Heart left ventricle (tissue), 16 donors: ENCODE data around the gene CYTH1. TPM values are rescaled to one million over a fixed set of nuclear protein-coding genes. Genes with fewer than 3 reads are reported as not detected.

Experiments used
- ATAC-seq, 4 donors: fragments of 200-7000 bp; cut with Tn5 transposase; one replicate each; pipeline ENCODE4 v1.9.1; 2020 to 2022; ENCODE audit warnings: moderate library complexity in 4 of 4, mild to moderate bottlenecking in 3 of 4, moderate number of reproducible peaks in 1 of 4
- DNase-seq, 5 donors: peaks; one replicate each; pipeline ENCODE4 v3.0.0-alpha.2; 2020
- H3K27ac ChIP-seq, 12 donors: fragments of 200-600 bp; sonication (generic) in 4 of 12; one replicate each; pipeline versions ENCODE4 v1.5.0 to v1.8.0; 2016 to 2022; ENCODE audit warnings: mild to moderate bottlenecking in 2 of 12
- H3K27me3 ChIP-seq, 9 donors: fragments of 200-600 bp; sonication (generic) in 2 of 9; one replicate each; pipeline versions ENCODE4 v1.5.1 to v1.8.0; 2016 to 2022; ENCODE audit warnings: mild to moderate bottlenecking in 3 of 9
- H3K36me3 ChIP-seq, 9 donors: fragments of 200-600 bp; sonication (generic) in 2 of 9; one replicate each; pipeline versions ENCODE4 v1.5.0 to v1.8.0; 2018 to 2022; ENCODE audit warnings: mild to moderate bottlenecking in 2 of 9
- H3K4me1 ChIP-seq, 12 donors: fragments of 200-600 bp; sonication (generic) in 4 of 12; one replicate each; pipeline versions ENCODE4 v1.5.0 to v1.8.0; 2016 to 2022; ENCODE audit warnings: mild to moderate bottlenecking in 3 of 12
- H3K4me3 ChIP-seq, 12 donors: fragments of 200-600 bp; sonication (generic) in 4 of 12; one replicate each; pipeline versions ENCODE4 v1.5.0 to v1.8.0; 2017 to 2022; ENCODE audit warnings: mild to moderate bottlenecking in 9 of 12, moderate library complexity in 4 of 12
- H3K9me3 ChIP-seq, 12 donors: fragments of 200-600 bp; sonication (generic) in 4 of 12; one replicate each; pipeline versions ENCODE4 v1.5.0 to v1.8.0; 2016 to 2022; ENCODE audit warnings: mild to moderate bottlenecking in 1 of 12
- CTCF ChIP-seq, 12 donors: fragments of 200-600 bp; sonication (generic) in 4 of 12; IDR thresholded peaks; one replicate each; pipeline versions ENCODE4 v1.5.0 to v1.8.0; 2018 to 2022; ENCODE audit warnings: antibody characterized with exemption in 12 of 12, mild to moderate bottlenecking in 5 of 12
- POLR2A ChIP-seq, 2 donors: fragments of 450-650 bp; IDR thresholded peaks; one replicate each; pipeline ENCODE4 v1.6.1; 2017; ENCODE audit warnings: antibody characterized with exemption in 2 of 2, mild to moderate bottlenecking in 2 of 2, moderate library complexity in 2 of 2
- WGBS, 4 donors: extraction: QIAGEN DNeasy Blood & Tissue Kit in 2 of 4; methylation state at CpG; one replicate each; pipeline versions ENCODE4 v1.1.5 to v1.1.7; 2013 to 2018; 5-methylcytosine and 5-hydroxymethylcytosine counted together
- intact Hi-C, 10 donors: fragments of 100-400 bp; cut with DNase I; formaldehyde crosslinking; loops; one replicate each; pipeline versions ENCODE4 v1.11.1 to v1.14.2; 2022
- polyA plus RNA-seq, 2 donors: library from polyadenylated mRNA; stranded (reverse); fragments of 200-250 nt; gene quantifications; one replicate each; pipeline ENCODE4 v1.2.3, GENCODE V29; 2013
- total RNA-seq, 9 donors: library from RNA; depleted of rRNA in 2 of 9; stranded (reverse); fragments of >200 nt in 2 of 9; fragmentation: NEBNext Ultra II Directional in 3 of 9; extraction: Animal tissue kit (Norgen Biotek cat#: 25700) in 3 of 9; gene quantifications; one replicate each; pipeline versions ENCODE4 v1.1.0 to v1.2.4, GENCODE V29; 2016 to 2023
- donor health status: ischemic (EF 13 %, LVEDD 7.1; RV severe dilation, severe dysfunction).
- donor health status: healthy with polysubstance abuse.
- donor health status: DM: no; HTN: yes; CAD: no.
- donor health status: DM: no; HTN: no; CAD: no.
- donor health status: ischemic (EF 25% LVEDD 6.9; RV normal size, moderate dysfunction).
- donor health status: ischemic (EF 25% LVEDD 5.7; RV mildly dilated, moderate dysfunction).
- donor health status: healthy.
- donor health status: DM: yes; HTN: yes; CAD: no.
- donor health status: ischemic (EF 35%, LVEDD 5.7; RV mildly dilated, moderate dysfunction).
- donor health status: nonischemic (EF 11% LVEDD 7.7; RV severe dilation, severe dysfunction).
- donor health status: DM: yes; HTN: yes; CAD: no.
- donor health status: PGD.
- donor health status: ischemic (EF 29% LVEDD 5.4; RV normal size, mild dysfunction).
- donor health status: nonischemic (EF 23%, LVEDD 6.1; RV moderate dilation, normal function).

Gene CYTH1
- total and polyA plus RNA-seq, 11 donors: 20.0 to 59.1 (median 30.9) TPM

GRCh38 chr17:78774956-78775571 is 7.0 kb downstream of the CYTH1 start:
- Histone ChIP-seq H3K9me3 (no peaks in the 10 kb centered on the region), H3K27me3 (no peaks in the 10 kb centered on the region), H3K4me3 (peak overlapping the region in 6 of 12 donors; percentile 1 to 41 (median 22)), H3K4me1 (peaks cover 0 to 96% (median 18%) of the 10 kb centered on the region in 12 donors), H3K27ac (peak overlapping the region in 8 of 12 donors; percentile 13 to 93 (median 30)), H3K36me3 (no peaks in the 10 kb centered on the region)
- 55 to 69% (median 58%) methylated on average over 12 of the region's 12 CpGs for WGBS, 4 donors
- no peak for TF ChIP-seq CTCF (IDR thresholded peaks at IDR 0.05)
- no peak for TF ChIP-seq POLR2A (IDR thresholded peaks at IDR 0.05)
- intact Hi-C loops: no loop called here
- ATAC-seq: peak in 3 of 4 donors; percentile 15 to 41 (median 19)
- no peak for DNase-seq

GRCh38 chr17:78774453-78774852 is 7.6 kb downstream of the CYTH1 start:
- DNase-seq (no peak), ATAC-seq (peak in 1 of 4 donors; percentile 10)
- Histone ChIP-seq H3K4me3 (peak overlapping the region in 2 of 12 donors; percentile 28 to 41), H3K36me3 (no peaks in the 10 kb centered on the region), H3K9me3 (no peaks in the 10 kb centered on the region), H3K4me1 (peaks cover 0 to 96% (median 12%) of the 10 kb centered on the region in 12 donors), H3K27ac (peak overlapping the region in 7 of 12 donors; percentile 13 to 93 (median 33)), H3K27me3 (no peaks in the 10 kb centered on the region)
- intact Hi-C loops: no loop called here
- TF ChIP-seq POLR2A (IDR thresholded peaks at IDR 0.05) (no peak), CTCF (IDR thresholded peaks at IDR 0.05) (no peak)
- WGBS, 4 donors: 37 to 75% (median 55%) methylated on average over 2 of the region's 2 CpGs

DNA sequence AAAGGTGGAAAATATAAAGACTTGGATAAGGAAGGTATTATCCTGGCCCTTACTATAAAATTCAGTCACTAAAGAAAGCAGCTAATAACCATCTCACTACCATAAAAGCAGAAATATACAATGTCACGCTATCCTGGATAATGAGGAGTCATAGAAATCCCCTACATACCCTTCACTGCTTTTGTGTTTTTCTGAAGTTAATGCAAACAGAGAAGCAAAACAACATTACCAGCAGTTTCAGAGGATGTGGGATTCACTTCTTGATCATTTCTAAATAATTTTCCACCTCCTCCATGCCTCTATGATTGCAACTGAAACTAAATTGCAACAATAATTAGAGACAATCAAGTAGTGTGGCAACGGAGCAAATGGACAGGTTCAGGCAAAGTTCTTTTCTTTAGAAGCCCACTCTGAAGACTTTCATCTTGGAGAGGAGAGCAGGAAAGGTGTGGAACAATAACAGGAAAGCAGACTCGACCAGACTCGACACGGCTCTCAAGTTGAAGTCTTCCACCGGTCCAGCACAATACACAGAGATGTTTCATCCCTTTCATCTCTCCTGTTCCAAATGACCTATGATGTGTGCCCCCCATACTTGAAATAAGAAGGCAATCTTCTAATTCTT is 10.2 kb downstream of the CYTH1 start:
- peak in 2 of 4 donors; percentile 35 to 39 for ATAC-seq
- intact Hi-C loops: no loop called here
- H3K4me3 ChIP-seq: peak overlapping the region in 1 of 12 donors; percentile 21
- WGBS, 4 donors: 54 to 59% (median 58%) methylated on average over 6 of the region's 6 CpGs
- peak overlapping the region in 6 of 12 donors; percentile 0 to 93 (median 28) for H3K27ac ChIP-seq
- H3K36me3 ChIP-seq: no peaks in the 10 kb centered on the region
- no peaks in the 10 kb centered on the region for H3K27me3 ChIP-seq
- no peak for DNase-seq
- no peak for TF ChIP-seq CTCF (IDR thresholded peaks at IDR 0.05)
- TF ChIP-seq POLR2A (IDR thresholded peaks at IDR 0.05): no peak
- no peaks in the 10 kb centered on the region for H3K9me3 ChIP-seq
- H3K4me1 ChIP-seq: peaks cover 0 to 98% (median 27%) of the 10 kb centered on the region in 12 donors

DNA sequence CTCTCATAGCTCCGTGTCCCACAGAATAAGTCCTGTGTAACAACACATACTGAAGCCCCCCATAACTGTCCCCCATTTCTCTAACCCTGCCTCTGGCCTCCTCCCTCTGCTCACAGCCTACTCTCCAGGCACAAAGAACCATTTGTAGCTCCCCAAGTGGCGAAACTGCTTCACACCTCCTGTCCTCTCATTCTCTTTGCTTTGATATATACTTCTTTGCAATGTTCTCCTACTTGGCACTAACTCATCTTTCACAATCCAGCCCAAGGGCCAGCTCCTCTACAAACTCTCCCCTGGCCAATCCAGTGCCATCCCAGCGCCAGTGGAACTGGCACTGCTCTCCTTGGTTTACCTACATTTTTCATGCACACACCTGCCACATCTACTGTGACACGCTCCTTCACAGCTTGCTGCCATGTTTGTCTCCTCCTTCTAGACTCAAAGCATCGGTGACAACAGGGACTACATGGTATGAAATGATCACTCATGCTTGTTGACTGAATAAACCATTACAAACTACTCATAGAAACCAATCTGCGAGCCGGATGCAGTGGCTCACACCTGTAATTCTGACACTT is 12.8 kb downstream of the CYTH1 start:
- Histone ChIP-seq H3K4me1 (peaks cover 0 to 98% (median 29%) of the 10 kb centered on the region in 12 donors), H3K4me3 (no peak overlapping the region), H3K9me3 (no peaks in the 10 kb centered on the region), H3K27ac (no peak overlapping the region), H3K36me3 (no peaks in the 10 kb centered on the region), H3K27me3 (no peaks in the 10 kb centered on the region)
- WGBS, 4 donors: 96 to 99% (median 97%) methylated on average over 7 of the region's 7 CpGs
- TF ChIP-seq CTCF (IDR thresholded peaks at IDR 0.05) (no peak), POLR2A (IDR thresholded peaks at IDR 0.05) (no peak)
- no peak for DNase-seq
- intact Hi-C loops: no loop called here
- no peak for ATAC-seq
